GM23338 (cell line): ENCODE measurements around the gene SHISA9.

ENCODE experiments used
- CREB1 ChIP-seq: fragments of 250-450 bp; sonication (Bioruptor Pico); IDR thresholded peaks from 2 replicates; pipeline ENCODE4 v1.5.0; 2020; ENCODE audit warnings: low read depth, mild to moderate bottlenecking, moderate library complexity
- CTCF ChIP-seq, 2 experiments: fragments of 200-600 bp in 1 of 2; sonication (generic) in 1 of 2; conservative IDR thresholded peaks; 2 replicates each; pipeline versions ENCODE4 v1.5.1 to v1.6.1; 2016 to 2017; ENCODE audit warnings: antibody characterized with exemption in 2 of 2, low read depth in 2 of 2, mild to moderate bottlenecking in 2 of 2, moderate library complexity in 1 of 2
- ETS1 ChIP-seq: IDR thresholded peaks from 2 replicates; pipeline ENCODE4 v1.6.1; 2016; ENCODE audit warnings: antibody characterized with exemption
- EZH2 ChIP-seq: fragments of 200-600 bp; sonication (generic); IDR thresholded peaks from one replicate; pipeline ENCODE4 v1.8.0; 2017; ENCODE audit warnings: antibody characterized with exemption, mild to moderate bottlenecking, low read depth; ENCODE audit not compliant: unreplicated experiment
- EZH2phosphoT487 ChIP-seq: fragments of 200-600 bp; sonication (generic); IDR thresholded peaks from one replicate; pipeline ENCODE4 v1.8.1; 2018; ENCODE audit warnings: antibody characterized with exemption; ENCODE audit not compliant: unreplicated experiment
- JUNB ChIP-seq: IDR thresholded peaks from one replicate; pipeline ENCODE4 v1.6.1; 2016; ENCODE audit warnings: antibody characterized with exemption; ENCODE audit not compliant: unreplicated experiment
- POLR2AphosphoS5 ChIP-seq: IDR thresholded peaks from 2 replicates; pipeline ENCODE4 v1.6.1; 2016; ENCODE audit warnings: antibody characterized with exemption, low read depth
- REST ChIP-seq: IDR thresholded peaks from one replicate; pipeline ENCODE4 v1.6.1; 2018; ENCODE audit warnings: antibody characterized with exemption; ENCODE audit not compliant: unreplicated experiment
- STAT1 ChIP-seq: IDR thresholded peaks from one replicate; pipeline ENCODE4 v1.6.1; 2016; ENCODE audit warnings: antibody characterized with exemption; ENCODE audit not compliant: unreplicated experiment
- ZNF114 ChIP-seq: fragments of 250-450 bp; sonication (Bioruptor Pico); IDR thresholded peaks from 2 replicates; pipeline ENCODE4 v1.5.0; 2020; ENCODE audit warnings: mild to moderate bottlenecking, moderate library complexity
- ZNF331 ChIP-seq: fragments of 250-450 bp; sonication (Bioruptor Pico); IDR thresholded peaks from 2 replicates; pipeline ENCODE4 v1.5.0; 2020; ENCODE audit warnings: low read depth, mild to moderate bottlenecking, moderate library complexity
- ZNF462 ChIP-seq: fragments of 250-450 bp; sonication (Bioruptor Pico); IDR thresholded peaks from 2 replicates; pipeline ENCODE4 v1.5.0; 2020; ENCODE audit warnings: mild to moderate bottlenecking, moderate library complexity

- TF ChIP-seq CTCF (conservative IDR thresholded peaks at IDR 0.05; ENCODE audit: low read depth in 2 of 2) (no peak), CREB1 (CRISPR knock-in tag) (no peak), EZH2 (no peak), EZH2phosphoT487 (no peak), POLR2AphosphoS5 (no peak), JUNB (no peak), REST (no peak), ZNF331 (CRISPR knock-in tag) (no peak), ETS1 (no peak), STAT1 (no peak), ZNF114 (no peak), ZNF462 (CRISPR knock-in tag) (no peak)
Measured at GRCh38 chr16:12876778-12877177, 24.6 kb upstream of the SHISA9 start.
